Measurements from ENCODE around the gene ITM2C. TPM values are rescaled to one million over a fixed set of nuclear protein-coding genes. Genes with fewer than 3 reads are reported as not detected.

The ITM2C gene
- total and polyA plus RNA-seq, 9 of the 15 experiments (the other 6 are each of a cell fraction or from before 2014, with no cell fraction given), result 0.49 to 58.8 (median 21.5) TPM

- in situ Hi-C loops (cut with MboI) (no loop called here), intact Hi-C loops (cut with micrococcal nuclease) (no loop called here)
- Histone ChIP-seq H3K27ac (ENCODE audit: extremely low read depth, low read depth, low read length) (no peak overlapping the region), H3K27me3 (ENCODE audit: control insufficient read depth in 2 of 2, insufficient read depth in 2 of 2, low read length in 2 of 2) (peaks cover 0 to 50% of the 10 kb centered on the region in 2 experiments; a peak in 4 of 5 replicates), H3K79me2 (ENCODE audit: control insufficient read depth, insufficient read depth, low read length) (no peaks in the 10 kb centered on the region), H3K4me3 (no peak overlapping the region), H3K36me3 (ENCODE audit: control insufficient read depth, insufficient read depth, low read length) (no peaks in the 10 kb centered on the region), H3K4me1 (replicated peaks in 1 of 2; ENCODE audit: control insufficient read depth in 2 of 2, insufficient read depth in 2 of 2, low read length in 2 of 2) (peaks cover 0 to 5% of the 10 kb centered on the region in 2 experiments; a peak in 2 of 5 replicates), H2AFZ (ENCODE audit: low read depth, low read length) (no peak overlapping the region), H3K4me2 (ENCODE audit: insufficient read depth, low read length) (no peak overlapping the region), H3K9me1 (ENCODE audit: control insufficient read depth, insufficient read depth, low read length) (no peaks in the 10 kb centered on the region), H4K20me1 (replicated peaks; ENCODE audit: control insufficient read depth, insufficient read depth, low read length) (no peaks in the 10 kb centered on the region), H3K9me3 (replicated peaks; ENCODE audit: control insufficient read depth, insufficient read depth, low read depth, low read length) (no peaks in the 10 kb centered on the region), H3K9ac (ENCODE audit: insufficient read depth in 1 of 2, low read depth in 2 of 2, low read length in 2 of 2) (no peak overlapping the region)
- POLR2A ChIA-PET, result interaction anchor here (0.5 kb wide), 1 partner anchor 463 kb away, joined by 3 read pairs; no protein-coding TSS in a partner anchor
- CTCF ChIA-PET (ENCODE audit: low intra/inter-chr PET ratio), result no interaction called here
- no TSS peak for BruUV-seq (replicated peaks)
- DNase-seq (ENCODE audit: extremely low read depth in 1 of 4, low spot score in 3 of 4), result no peak
- 0 out of 3 replicates have a peak, but pooled peaks have one; percentile 49 for ATAC-seq
- FAIRE-seq, result no peak
- WGBS (ENCODE audit: insufficient coverage, low coverage, missing lambda C conversion rate), result 33% methylated on average over 7 of the region's 11 CpGs
- TF ChIP-seq ZNF444 (CRISPR knock-in tag; IDR thresholded peaks at IDR 0.05) (no peak), MLLT1 (IDR thresholded peaks at IDR 0.05) (no peak)
Observed at GRCh38 chr2:230925879-230926765, 61.4 kb downstream of the ITM2C start.
